WTC11 (cell line): ENCODE measurements around the gene IP6K3.

Experiments used
- CTCF ChIP-seq: fragments of 200-600 bp; IDR thresholded peaks from 2 replicates; pipeline ENCODE4 v1.8.0; 2022; ENCODE audit warnings: antibody characterized with exemption
- EMX1 ChIP-seq: fragments of 250-450 bp; sonication (Bioruptor Pico); IDR thresholded peaks from 2 replicates; pipeline ENCODE4 v1.8.0; 2021; ENCODE audit warnings: mild to moderate bottlenecking
- MAX ChIP-seq: sonication (generic); formaldehyde crosslinking; IDR thresholded peaks from 2 replicates; pipeline ENCODE4 v1.8.0; 2022; ENCODE audit warnings: mild to moderate bottlenecking, missing genetic modification reagents
- RELA ChIP-seq: sonication (generic); formaldehyde crosslinking; IDR thresholded peaks from 2 replicates; pipeline ENCODE4 v1.8.1; 2022; ENCODE audit warnings: missing genetic modification reagents, mild to moderate bottlenecking, borderline replicate concordance
- SP1 ChIP-seq: sonication (generic); formaldehyde crosslinking; conservative IDR thresholded peaks from 2 replicates; pipeline ENCODE4 v1.8.1; 2022; ENCODE audit warnings: missing genetic modification reagents
- ZNF423 ChIP-seq: fragments of 250-450 bp; sonication (Bioruptor Pico); IDR thresholded peaks from 2 replicates; pipeline ENCODE4 v2.1.2; 2022; ENCODE audit warnings: mild to moderate bottlenecking, moderate library complexity

- TF ChIP-seq MAX (no peak), EMX1 (no peak), CTCF (no peak), SP1 (CRISPR knock-in tag) (no peak), ZNF423 (CRISPR knock-in tag) (no peak), RELA (CRISPR knock-in tag) (no peak)
These were observed 59.4 kb downstream of the IP6K3 start for GRCh38 chr6:33686981-33687975.
